Measurements from ENCODE around the gene ERICH2.

GRCh38 chr2:170778900-170779299 is 8.7 kb downstream of the ERICH2 start:
- no peak for TF ChIP-seq ZNF274 (IDR thresholded peaks at IDR 0.05; ENCODE audit: low read depth, low read length)
- no peak for TF ChIP-seq YY1 (IDR thresholded peaks at IDR 0.05; ENCODE audit: insufficient read depth, insufficient read length)
